ENCODE results near the gene FAM241A.

GRCh38 chr4:112168719-112169500, 23.7 kb downstream of the FAM241A start:
- no peak for TF ChIP-seq POLR2A (IDR thresholded peaks at IDR 0.05; ENCODE audit: low read depth, low read length)
- no peak for TF ChIP-seq CTCF (IDR thresholded peaks at IDR 0.05; ENCODE audit: extremely low read depth in 1 of 2, insufficient read depth in 1 of 2, low read depth in 1 of 2, low read length in 2 of 2)
- TF ChIP-seq MAX (IDR thresholded peaks at IDR 0.05; ENCODE audit: insufficient read depth, insufficient read length) = no peak
- TF ChIP-seq EZH2 (IDR thresholded peaks at IDR 0.05; ENCODE audit: borderline replicate concordance, low read depth, low read length, severe bottlenecking) = no peak
- TF ChIP-seq POLR2AphosphoS5 (IDR thresholded peaks at IDR 0.05; ENCODE audit: insufficient read depth, low read depth, low read length) = no peak
- peak; percentile 21 for TF ChIP-seq JUN (IDR thresholded peaks at IDR 0.05; ENCODE audit: borderline replicate concordance, insufficient read depth, insufficient read length, low read depth)

Measured in endothelial cell of umbilical vein (primary cell).